ENCODE results near the gene NUP50. TPM values are rescaled to one million over a fixed set of nuclear protein-coding genes. Genes with fewer than 3 reads are reported as not detected.

NUP50 gene
- total RNA-seq, 1 donor from 2014 or later = 103 TPM

- no peak for DNase-seq (ENCODE audit: low spot score)
- Mint-ChIP-seq H3K4me3 (ENCODE audit: unreplicated experiment) (no peak overlapping the region), H3K4me1 (ENCODE audit: unreplicated experiment) (peaks cover 2% of the 10 kb centered on the region), H3K36me3 (ENCODE audit: low read depth, unreplicated experiment) (no peaks in the 10 kb centered on the region), H3K27me3 (ENCODE audit: unreplicated experiment) (peaks cover 2% of the 10 kb centered on the region), H3K27ac (ENCODE audit: unreplicated experiment) (no peak overlapping the region), H3K9me3 (ENCODE audit: unreplicated experiment) (no peaks in the 10 kb centered on the region)
- TF ChIP-seq, protein P1, sequence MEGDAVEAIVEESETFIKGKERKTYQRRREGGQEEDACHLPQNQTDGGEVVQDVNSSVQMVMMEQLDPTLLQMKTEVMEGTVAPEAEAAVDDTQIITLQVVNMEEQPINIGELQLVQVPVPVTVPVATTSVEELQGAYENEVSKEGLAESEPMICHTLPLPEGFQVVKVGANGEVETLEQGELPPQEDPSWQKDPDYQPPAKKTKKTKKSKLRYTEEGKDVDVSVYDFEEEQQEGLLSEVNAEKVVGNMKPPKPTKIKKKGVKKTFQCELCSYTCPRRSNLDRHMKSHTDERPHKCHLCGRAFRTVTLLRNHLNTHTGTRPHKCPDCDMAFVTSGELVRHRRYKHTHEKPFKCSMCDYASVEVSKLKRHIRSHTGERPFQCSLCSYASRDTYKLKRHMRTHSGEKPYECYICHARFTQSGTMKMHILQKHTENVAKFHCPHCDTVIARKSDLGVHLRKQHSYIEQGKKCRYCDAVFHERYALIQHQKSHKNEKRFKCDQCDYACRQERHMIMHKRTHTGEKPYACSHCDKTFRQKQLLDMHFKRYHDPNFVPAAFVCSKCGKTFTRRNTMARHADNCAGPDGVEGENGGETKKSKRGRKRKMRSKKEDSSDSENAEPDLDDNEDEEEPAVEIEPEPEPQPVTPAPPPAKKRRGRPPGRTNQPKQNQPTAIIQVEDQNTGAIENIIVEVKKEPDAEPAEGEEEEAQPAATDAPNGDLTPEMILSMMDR (IDR thresholded peaks at IDR 0.05; ENCODE audit: unreplicated experiment) = no peak
These were observed 29.0 kb downstream of the NUP50 start for GRCh38 chr22:45192701-45193187.

DNA sequence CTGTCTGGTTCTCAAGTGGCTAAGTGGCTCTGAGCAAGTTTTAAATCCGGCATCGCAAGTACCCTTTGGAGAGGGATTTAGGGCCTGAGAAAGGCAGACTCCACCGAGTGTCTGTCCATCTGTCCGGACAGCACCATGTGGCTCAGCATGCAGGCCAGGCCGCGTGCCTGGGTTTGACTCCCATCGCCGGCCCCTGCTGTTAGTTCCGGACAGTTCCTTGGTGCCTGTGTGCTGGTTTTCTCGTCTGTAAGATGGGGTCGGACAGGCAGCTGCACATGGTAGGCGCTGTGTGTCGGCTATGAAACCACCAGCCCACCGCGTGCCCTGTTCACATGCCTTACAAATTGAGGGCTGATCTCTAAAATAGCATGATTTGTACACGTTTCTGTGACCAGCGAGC is 31.0 kb downstream of the NUP50 start:
- Mint-ChIP-seq H3K9me3 (ENCODE audit: unreplicated experiment) (no peaks in the 10 kb centered on the region), H3K36me3 (ENCODE audit: low read depth, unreplicated experiment) (no peaks in the 10 kb centered on the region), H3K4me3 (ENCODE audit: unreplicated experiment) (no peak overlapping the region), H3K27me3 (ENCODE audit: unreplicated experiment) (peaks cover 2% of the 10 kb centered on the region), H3K27ac (ENCODE audit: unreplicated experiment) (no peak overlapping the region), H3K4me1 (ENCODE audit: unreplicated experiment) (no peaks in the 10 kb centered on the region)
- no peak for DNase-seq (ENCODE audit: low spot score)
- TF ChIP-seq, protein P1 (IDR thresholded peaks at IDR 0.05; ENCODE audit: unreplicated experiment) = no peak

DNA sequence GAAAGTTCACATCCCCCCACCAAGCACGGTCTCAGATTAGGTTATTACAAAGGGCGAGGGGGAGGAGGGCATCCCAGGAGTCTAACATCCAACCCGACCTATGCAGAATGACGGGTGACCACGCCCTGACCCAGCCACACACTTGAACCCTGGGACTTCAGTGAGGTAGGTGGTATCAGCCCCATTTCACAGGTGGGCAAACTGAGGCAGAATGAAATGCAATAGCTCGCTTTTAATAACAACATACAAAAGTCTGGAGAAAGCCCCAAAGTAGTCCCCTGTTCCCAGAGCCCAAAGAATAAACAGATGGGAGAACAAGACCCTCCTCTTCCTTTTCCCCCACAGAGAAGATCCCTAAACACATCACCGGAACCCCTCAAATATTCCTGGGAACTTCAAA is 31.9 kb downstream of the NUP50 start:
- Mint-ChIP-seq H3K4me1 (ENCODE audit: unreplicated experiment) (no peaks in the 10 kb centered on the region), H3K9me3 (ENCODE audit: unreplicated experiment) (no peaks in the 10 kb centered on the region), H3K4me3 (ENCODE audit: unreplicated experiment) (no peak overlapping the region), H3K27ac (ENCODE audit: unreplicated experiment) (no peak overlapping the region), H3K36me3 (ENCODE audit: low read depth, unreplicated experiment) (peaks cover 3% of the 10 kb centered on the region), H3K27me3 (ENCODE audit: unreplicated experiment) (no peaks in the 10 kb centered on the region)
- TF ChIP-seq, protein P1 (IDR thresholded peaks at IDR 0.05; ENCODE audit: unreplicated experiment) = no peak
- DNase-seq (ENCODE audit: low spot score) = no peak

DNA sequence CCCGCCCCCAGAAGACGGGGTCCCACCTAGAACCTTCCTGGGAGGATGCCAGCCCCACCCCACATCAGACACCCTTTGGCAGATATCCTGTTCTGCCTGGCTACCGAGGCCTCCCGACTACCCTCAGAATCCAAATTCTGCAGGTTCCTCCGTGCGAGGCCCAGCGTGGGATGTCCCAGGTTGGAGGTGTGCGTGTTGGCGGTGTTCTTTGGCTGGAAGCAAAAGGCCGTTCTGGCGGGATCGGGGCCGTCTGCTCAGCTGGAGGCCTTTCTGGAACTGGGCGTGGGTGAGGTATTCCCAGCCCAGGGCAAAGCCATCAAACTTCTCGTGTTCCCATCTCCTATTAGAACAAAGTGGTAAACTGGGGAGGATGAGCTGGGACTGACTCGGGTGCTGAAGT is 32.6 kb downstream of the NUP50 start:
- Mint-ChIP-seq H3K27ac (ENCODE audit: unreplicated experiment) (no peak overlapping the region), H3K4me1 (ENCODE audit: unreplicated experiment) (no peaks in the 10 kb centered on the region), H3K36me3 (ENCODE audit: low read depth, unreplicated experiment) (peaks cover 9% of the 10 kb centered on the region), H3K27me3 (ENCODE audit: unreplicated experiment) (no peaks in the 10 kb centered on the region), H3K9me3 (ENCODE audit: unreplicated experiment) (no peaks in the 10 kb centered on the region), H3K4me3 (ENCODE audit: unreplicated experiment) (no peak overlapping the region)
- no peak for DNase-seq (ENCODE audit: low spot score)
- TF ChIP-seq, protein P1 (IDR thresholded peaks at IDR 0.05; ENCODE audit: unreplicated experiment) = no peak

GRCh38 chr22:45196926-45197605 is 33.3 kb downstream of the NUP50 start:
- Mint-ChIP-seq H3K4me1 (ENCODE audit: unreplicated experiment) (no peaks in the 10 kb centered on the region), H3K36me3 (ENCODE audit: low read depth, unreplicated experiment) (peaks cover 9% of the 10 kb centered on the region), H3K9me3 (ENCODE audit: unreplicated experiment) (no peaks in the 10 kb centered on the region), H3K4me3 (ENCODE audit: unreplicated experiment) (no peak overlapping the region), H3K27me3 (ENCODE audit: unreplicated experiment) (no peaks in the 10 kb centered on the region), H3K27ac (ENCODE audit: unreplicated experiment) (no peak overlapping the region)
- DNase-seq (ENCODE audit: low spot score) = no peak
- TF ChIP-seq, protein P1 (IDR thresholded peaks at IDR 0.05; ENCODE audit: unreplicated experiment) = no peak

Data from endothelial cell (in vitro differentiated cells).